ENCODE measurements around the gene DNAL1.

- no peak for TF ChIP-seq RAD51 (IDR thresholded peaks at IDR 0.05)
- TF ChIP-seq MAX (IDR thresholded peaks at IDR 0.05; ENCODE audit: low read depth, low read length): no peak
- TF ChIP-seq SP1 (IDR thresholded peaks at IDR 0.05; ENCODE audit: low read depth, low read length): peak; percentile 70
- no peak for TF ChIP-seq ZNF274 (IDR thresholded peaks at IDR 0.05; ENCODE audit: insufficient read depth, insufficient read length)
- peak; percentile 78 for TF ChIP-seq ZNF24 (IDR thresholded peaks at IDR 0.05)
- TF ChIP-seq NFXL1 (IDR thresholded peaks at IDR 0.05; ENCODE audit: borderline replicate concordance): no peak
These were observed 51.9 kb downstream of the DNAL1 start for GRCh38 chr14:73696466-73697400.

Measured in GM12878 (cell line).